BLaER1 treated with 17β-estradiol and CSF1 and Interleukin-3, amounts not matched to agents 10 nM and 100 nM (cell line): ENCODE results near the gene ITGA7.
A peak's percentile ranks its signal among the peaks of the same experiment; 100 is the strongest.

Source experiments
- H3K27ac ChIP-seq, 11 experiments: shearing (Covaris generic); formaldehyde crosslinking; 2 replicates each; pipeline ENCODE4 v1.8.1; 2022
- H3K27me3 ChIP-seq, 11 experiments: shearing (Covaris generic); formaldehyde crosslinking; 2 replicates each; pipeline ENCODE4 v1.8.1; 2022
- H3K36me3 ChIP-seq, 11 experiments: shearing (Covaris generic); formaldehyde crosslinking; 2 replicates each; pipeline ENCODE4 v1.8.1; 2022
- H3K4me1 ChIP-seq, 10 experiments: shearing (Covaris generic); formaldehyde crosslinking; 2 replicates each; pipeline ENCODE4 v1.8.1; 2022
- H3K4me2 ChIP-seq, 11 experiments: shearing (Covaris generic); formaldehyde crosslinking; 2 replicates each; pipeline ENCODE4 v1.8.1; 2022
- H3K4me3 ChIP-seq, 10 experiments: shearing (Covaris generic); formaldehyde crosslinking; 2 replicates each; pipeline ENCODE4 v1.8.1; 2022
- H3K9ac ChIP-seq, 11 experiments: shearing (Covaris generic); formaldehyde crosslinking; 2 replicates each; pipeline ENCODE4 v1.8.1; 2022
- H3K9me3 ChIP-seq, 11 experiments: shearing (Covaris generic); formaldehyde crosslinking; replicated peaks in 1 of 11; 2 replicates each; pipeline ENCODE4 v1.8.1; 2022
- H4K20me1 ChIP-seq, 11 experiments: shearing (Covaris generic); formaldehyde crosslinking; 2 replicates each; pipeline ENCODE4 v1.8.1; 2022
- Cebpa-rat ChIP-seq, 11 experiments: shearing (Covaris generic); IDR thresholded peaks; 2 replicates each; pipeline ENCODE4 v1.8.1; 2022

The ITGA7 gene

GRCh38 chr12:55703288-55703687, 4.4 kb downstream of the ITGA7 start:
- Histone ChIP-seq H3K9ac (no peak overlapping the region), H3K4me2 (no peak overlapping the region), H3K27ac (no peak overlapping the region), H4K20me1 (no peaks in the 10 kb centered on the region; a peak in 1 of 22 replicates), H3K27me3 (peaks cover 13 to 18% (median 14%) of the 10 kb centered on the region in 11 experiments), H3K4me1 (peaks cover 8 to 33% (median 29%) of the 10 kb centered on the region in 10 experiments), H3K4me3 (no peak overlapping the region), H3K36me3 (no peaks in the 10 kb centered on the region), H3K9me3 (no peaks in the 10 kb centered on the region)
- TF ChIP-seq Cebpa-rat (IDR thresholded peaks at IDR 0.05): no peak

GRCh38 chr12:55702861-55703260, 4.8 kb downstream of the ITGA7 start:
- Histone ChIP-seq H3K9me3 (no peaks in the 10 kb centered on the region), H4K20me1 (no peaks in the 10 kb centered on the region; a peak in 1 of 22 replicates), H3K4me2 (no peak overlapping the region), H3K9ac (no peak overlapping the region), H3K27ac (no peak overlapping the region), H3K27me3 (peaks cover 13 to 18% (median 14%) of the 10 kb centered on the region in 11 experiments), H3K36me3 (no peaks in the 10 kb centered on the region), H3K4me3 (no peak overlapping the region), H3K4me1 (peaks cover 7 to 29% (median 26%) of the 10 kb centered on the region in 10 experiments)
- TF ChIP-seq Cebpa-rat (IDR thresholded peaks at IDR 0.05): no peak

GRCh38 chr12:55700255-55701018, 7.3 kb downstream of the ITGA7 start:
- Histone ChIP-seq H3K4me2 (peak overlapping the region in 8 of 11 experiments; percentile 10 to 55 (median 28); a peak in 8 of 22 replicates), H3K9ac (no peak overlapping the region), H3K4me1 (peaks cover 0 to 10% (median 6%) of the 10 kb centered on the region in 10 experiments; a peak in 12 of 20 replicates), H3K36me3 (no peaks in the 10 kb centered on the region), H3K4me3 (no peak overlapping the region), H3K9me3 (no peaks in the 10 kb centered on the region), H3K27me3 (peaks cover 0 to under 1% (median 0%) of the 10 kb centered on the region in 11 experiments; a peak in 1 of 22 replicates), H3K27ac (no peak overlapping the region), H4K20me1 (no peaks in the 10 kb centered on the region; a peak in 1 of 22 replicates)
- no peak for TF ChIP-seq Cebpa-rat (IDR thresholded peaks at IDR 0.05)

- H3K9ac ChIP-seq: no peak overlapping the region
- H3K27ac ChIP-seq: no peak overlapping the region
- no peaks in the 10 kb centered on the region for H3K36me3 ChIP-seq
- H3K27me3 ChIP-seq: no peaks in the 10 kb centered on the region
- no peak overlapping the region for H3K4me3 ChIP-seq
- H3K4me2 ChIP-seq: no peak overlapping the region
- H4K20me1 ChIP-seq: no peaks in the 10 kb centered on the region; a peak in 1 of 22 replicates
- no peak for TF ChIP-seq Cebpa-rat (IDR thresholded peaks at IDR 0.05)
- H3K4me1 ChIP-seq: peaks cover 0 to 10% (median 6%) of the 10 kb centered on the region in 10 experiments; a peak in 11 of 20 replicates
- H3K9me3 ChIP-seq: no peaks in the 10 kb centered on the region
Measured at GRCh38 chr12:55699471-55700055, 8.1 kb downstream of the ITGA7 start.

- Histone ChIP-seq H3K4me2 (no peak overlapping the region), H3K27ac (no peak overlapping the region), H3K4me1 (peaks cover 0 to 10% (median 6%) of the 10 kb centered on the region in 10 experiments; a peak in 11 of 20 replicates), H3K27me3 (no peaks in the 10 kb centered on the region), H3K36me3 (no peaks in the 10 kb centered on the region), H3K9ac (no peak overlapping the region), H4K20me1 (no peaks in the 10 kb centered on the region; a peak in 1 of 22 replicates), H3K9me3 (no peaks in the 10 kb centered on the region), H3K4me3 (no peak overlapping the region)
- TF ChIP-seq Cebpa-rat (IDR thresholded peaks at IDR 0.05): no peak
Measured at GRCh38 chr12:55698965-55699364, 8.7 kb downstream of the ITGA7 start.

- Histone ChIP-seq H3K9ac (no peak overlapping the region), H3K27ac (no peak overlapping the region), H4K20me1 (no peaks in the 10 kb centered on the region; a peak in 1 of 22 replicates), H3K27me3 (no peaks in the 10 kb centered on the region), H3K9me3 (no peaks in the 10 kb centered on the region), H3K4me3 (no peak overlapping the region), H3K4me2 (no peak overlapping the region), H3K36me3 (no peaks in the 10 kb centered on the region), H3K4me1 (peaks cover 0 to 10% (median 6%) of the 10 kb centered on the region in 10 experiments; a peak in 11 of 20 replicates)
- no peak for TF ChIP-seq Cebpa-rat (IDR thresholded peaks at IDR 0.05)
Measured at GRCh38 chr12:55698241-55698955, 9.3 kb downstream of the ITGA7 start.

- H3K4me1 ChIP-seq: peaks cover 0 to 10% (median 6%) of the 10 kb centered on the region in 10 experiments; a peak in 11 of 20 replicates
- no peak overlapping the region for H3K9ac ChIP-seq
- H3K4me2 ChIP-seq: no peak overlapping the region
- no peaks in the 10 kb centered on the region for H3K36me3 ChIP-seq
- no peak overlapping the region for H3K4me3 ChIP-seq
- TF ChIP-seq Cebpa-rat (IDR thresholded peaks at IDR 0.05): no peak
- H3K27ac ChIP-seq: no peak overlapping the region
- H4K20me1 ChIP-seq: no peaks in the 10 kb centered on the region; a peak in 1 of 22 replicates
- no peaks in the 10 kb centered on the region for H3K27me3 ChIP-seq
- H3K9me3 ChIP-seq: no peaks in the 10 kb centered on the region
Measured at GRCh38 chr12:55697686-55698085, 10.0 kb downstream of the ITGA7 start.

GRCh38 chr12:55696796-55697462, 10.8 kb downstream of the ITGA7 start:
- Histone ChIP-seq H4K20me1 (no peaks in the 10 kb centered on the region; a peak in 1 of 22 replicates), H3K9me3 (no peaks in the 10 kb centered on the region), H3K4me1 (peaks cover 0 to 10% (median 6%) of the 10 kb centered on the region in 10 experiments; a peak in 11 of 20 replicates), H3K9ac (no peak overlapping the region), H3K27ac (no peak overlapping the region), H3K4me3 (no peak overlapping the region), H3K27me3 (no peaks in the 10 kb centered on the region), H3K4me2 (no peak overlapping the region), H3K36me3 (no peaks in the 10 kb centered on the region)
- TF ChIP-seq Cebpa-rat (IDR thresholded peaks at IDR 0.05): no peak
